Amygdala (tissue), 56 donors: ENCODE measurements around the gene LAMA2.

Experiments
- DNase-seq, 56 donors: peaks; one replicate each; lab custom pipeline; 2025; lab: John Stamatoyannopoulos, UW

LAMA2 gene

GRCh38 chr6:129162605-129163004 is 279.7 kb downstream of the LAMA2 start:
- no peak for DNase-seq

- DNase-seq = no peak
Measured at GRCh38 chr6:129163551-129163950, 280.6 kb downstream of the LAMA2 start.

DNA sequence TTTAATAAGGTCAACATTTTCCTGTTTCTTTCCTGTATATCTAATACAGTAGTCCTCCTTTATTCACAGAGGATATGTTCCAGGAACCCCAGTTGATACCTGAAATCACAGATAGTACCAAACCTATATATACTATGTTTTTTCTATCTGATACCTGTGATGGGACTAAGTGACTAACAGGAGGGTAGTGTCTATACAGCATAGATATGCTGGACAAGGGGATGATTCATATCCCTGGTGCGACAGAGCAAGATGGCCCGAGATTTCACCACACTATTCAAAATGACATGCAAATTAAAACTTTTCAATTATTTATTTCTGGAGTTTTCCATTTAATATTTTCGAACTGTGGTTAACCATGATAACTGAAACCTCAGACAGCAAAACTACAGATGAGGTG is 281.1 kb downstream of the LAMA2 start:
- no peak for DNase-seq

DNA sequence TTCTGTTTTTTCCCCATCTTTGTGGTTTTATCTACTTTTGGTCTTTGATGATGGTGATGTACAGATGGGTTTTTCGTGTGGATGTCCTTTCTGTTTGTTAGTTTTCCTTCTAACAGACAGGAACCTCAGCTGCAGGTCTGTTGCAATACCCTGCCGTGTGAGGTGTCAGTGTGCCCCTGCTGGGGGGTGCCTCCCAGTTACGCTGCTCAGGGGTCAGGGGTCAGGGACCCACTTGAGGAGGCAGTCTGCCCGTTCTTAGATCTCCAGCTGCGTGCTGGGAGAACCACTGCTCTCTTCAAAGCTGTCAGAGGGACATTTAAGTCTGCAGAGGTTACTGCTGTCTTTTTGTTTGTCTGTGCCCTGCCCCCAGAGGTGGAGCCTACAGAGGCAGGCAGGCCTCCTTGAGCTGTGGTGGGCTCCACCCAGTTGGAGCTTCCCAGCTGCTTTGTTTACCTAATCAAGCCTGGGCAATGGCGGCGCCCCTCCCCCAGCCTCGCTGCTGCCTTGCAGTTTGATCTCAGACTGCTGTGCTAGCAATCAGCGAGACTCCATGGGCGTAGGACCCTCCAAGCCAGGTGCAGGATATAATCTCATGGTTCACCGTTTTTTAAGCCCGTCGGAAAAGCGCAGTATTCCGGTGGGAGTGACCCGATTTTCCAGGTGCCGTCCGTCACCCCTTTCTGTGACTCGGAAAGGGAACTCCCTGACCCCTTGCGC is 289.5 kb downstream of the LAMA2 start:
- peak in 1 of 56 donors; percentile 8 for DNase-seq

- DNase-seq = no peak
Measured at GRCh38 chr6:129175066-129175465, 292.1 kb downstream of the LAMA2 start.

DNA sequence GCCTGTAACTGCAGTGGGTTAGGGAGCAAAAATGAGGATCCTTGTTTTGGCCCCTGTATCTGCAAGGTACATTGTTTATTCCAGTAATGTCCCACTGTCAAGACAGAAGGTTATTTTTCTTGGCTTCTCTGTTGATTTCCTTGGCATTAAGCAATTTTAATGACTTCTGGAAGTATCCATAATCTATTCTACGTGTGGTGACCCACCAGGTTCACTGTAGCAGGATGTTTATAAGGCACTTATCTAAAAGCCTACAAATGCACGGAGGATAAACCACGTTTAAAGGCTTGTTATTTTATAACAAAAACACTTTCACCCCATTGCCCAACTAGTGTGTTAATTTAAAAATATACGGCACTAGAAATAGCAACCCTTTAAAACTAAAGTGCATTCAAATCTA is 294.9 kb downstream of the LAMA2 start:
- no peak for DNase-seq

DNA sequence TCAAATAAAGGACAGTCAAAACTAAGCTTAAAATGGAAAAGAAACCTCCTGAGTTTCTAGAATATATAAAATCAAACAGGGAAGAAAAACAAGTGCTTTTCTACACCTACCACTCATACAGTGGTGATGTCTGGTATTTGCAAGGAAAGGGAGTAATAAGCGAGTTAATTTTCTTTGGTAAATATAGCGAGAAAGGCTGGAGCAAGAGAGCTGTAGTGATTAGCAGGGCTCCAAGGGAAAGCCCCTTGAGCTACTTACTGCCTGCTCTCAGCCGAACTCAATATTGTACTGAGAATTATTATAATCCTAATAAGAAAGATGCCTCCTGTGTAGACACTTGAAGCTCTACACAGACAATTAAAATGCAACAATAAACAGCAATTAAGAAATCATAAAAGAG is 296.3 kb downstream of the LAMA2 start:
- DNase-seq = no peak

DNA sequence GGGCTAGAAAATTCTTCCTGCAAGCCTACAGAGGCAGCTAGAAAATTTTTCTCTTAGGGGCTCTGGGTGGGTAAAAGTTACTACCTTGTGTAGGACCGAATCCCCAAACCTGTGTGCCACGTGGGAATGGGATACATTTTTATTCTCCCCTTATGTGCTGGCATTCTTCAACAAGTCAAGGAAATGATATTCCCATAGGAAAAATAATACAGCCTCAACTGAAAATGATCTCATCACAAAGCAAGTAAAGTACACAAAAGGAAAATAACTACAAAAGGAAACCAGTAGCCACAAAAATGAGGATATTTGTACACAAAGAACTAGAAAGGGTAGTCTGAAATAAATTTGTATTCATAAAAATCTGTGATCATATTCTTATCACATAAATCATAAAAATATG is 298.1 kb downstream of the LAMA2 start:
- DNase-seq = no peak

GRCh38 chr6:129183187-129183591 is 300.3 kb downstream of the LAMA2 start:
- no peak for DNase-seq

DNA sequence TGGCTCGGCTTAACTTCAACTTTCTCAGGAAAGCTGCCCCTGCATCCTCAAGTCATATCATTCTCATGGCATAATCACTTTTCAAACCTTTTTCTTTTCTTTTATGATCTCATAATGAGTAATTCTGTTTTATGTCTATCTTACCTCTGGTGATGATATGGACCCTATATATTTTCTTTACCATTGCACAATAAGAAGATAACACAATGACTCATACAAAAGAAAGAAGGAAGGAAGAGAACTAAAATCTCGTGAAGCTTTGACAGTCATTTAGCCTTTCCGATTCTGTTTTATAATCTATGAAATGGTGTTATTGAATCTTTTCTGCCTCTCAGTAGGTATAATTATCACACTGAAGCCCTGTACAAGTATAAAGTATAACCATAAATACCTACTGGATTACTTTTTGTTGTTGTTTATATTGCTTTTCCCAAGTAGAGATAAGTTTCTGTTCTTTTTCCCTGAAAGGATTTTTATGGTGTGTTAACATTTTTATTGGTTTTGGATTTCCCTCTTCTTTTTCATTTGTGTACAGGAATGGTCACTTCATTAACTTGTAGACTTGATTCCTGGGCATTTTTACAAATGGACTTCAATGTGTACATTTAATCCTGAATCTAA is 300.9 kb downstream of the LAMA2 start:
- DNase-seq = no peak

DNA sequence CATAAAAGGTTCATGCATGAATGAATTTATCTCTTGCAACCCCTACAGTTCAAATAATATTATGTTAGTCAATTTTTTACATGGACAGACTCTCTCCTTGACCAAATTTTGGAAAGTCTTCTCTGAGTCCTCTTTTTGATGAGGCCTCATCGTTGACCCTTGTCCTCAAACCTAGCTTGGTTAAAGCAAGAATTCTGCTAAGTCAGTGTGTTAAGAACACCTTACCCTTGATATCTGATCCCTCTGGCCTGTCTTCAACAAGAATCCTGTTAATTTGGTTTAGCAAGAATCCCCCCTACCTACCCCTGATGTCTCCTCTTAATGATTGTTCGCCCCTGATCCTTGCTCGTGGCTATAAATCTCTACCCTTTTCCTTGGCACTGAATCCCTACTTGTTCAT is 301.4 kb downstream of the LAMA2 start:
- DNase-seq = no peak

- no peak for DNase-seq
Measured at GRCh38 chr6:129184808-129185366, 301.9 kb downstream of the LAMA2 start.

GRCh38 chr6:129186988-129187387 is 304.1 kb downstream of the LAMA2 start:
- DNase-seq = no peak

GRCh38 chr6:129188306-129188705 is 305.4 kb downstream of the LAMA2 start:
- DNase-seq = no peak

- DNase-seq = no peak
Measured at GRCh38 chr6:129188795-129189194, 305.9 kb downstream of the LAMA2 start.

DNA sequence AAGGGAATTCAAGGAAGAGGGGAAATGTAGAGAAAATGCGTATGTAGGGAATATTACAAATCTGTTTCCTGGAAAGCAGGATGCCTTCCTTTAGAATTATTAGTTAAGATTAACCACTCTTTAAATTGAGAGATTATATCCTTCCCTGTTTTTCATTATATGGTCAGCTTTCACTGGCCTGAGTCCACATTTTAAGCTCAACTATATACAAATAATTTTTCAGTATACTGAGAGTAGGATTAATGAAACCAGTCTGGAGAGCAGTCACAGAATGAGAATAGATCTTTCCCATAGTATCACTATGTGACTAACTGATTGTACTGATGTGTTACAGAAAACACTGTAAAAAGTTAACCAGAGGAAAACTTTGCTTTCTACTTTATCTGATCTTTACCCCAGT is 306.3 kb downstream of the LAMA2 start:
- DNase-seq = no peak

DNA sequence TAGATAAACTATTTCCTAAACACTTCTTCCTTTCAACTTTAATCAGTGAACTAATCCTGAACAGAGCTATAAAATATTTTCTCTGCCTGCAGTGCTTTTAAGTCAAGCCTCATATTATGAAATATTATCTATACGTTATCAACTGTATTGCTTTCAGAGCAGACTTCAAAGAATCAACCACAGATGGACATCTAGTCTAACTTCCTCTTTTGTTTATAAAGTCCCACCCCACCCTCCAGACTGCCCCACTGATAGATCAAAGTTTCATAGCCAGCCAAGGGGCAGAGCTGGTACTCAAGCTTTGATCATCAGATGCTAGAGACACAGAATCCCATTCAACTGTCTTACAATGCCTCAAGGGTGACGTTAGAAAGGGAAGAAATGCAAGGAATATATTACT is 308.3 kb downstream of the LAMA2 start:
- DNase-seq = no peak

DNA sequence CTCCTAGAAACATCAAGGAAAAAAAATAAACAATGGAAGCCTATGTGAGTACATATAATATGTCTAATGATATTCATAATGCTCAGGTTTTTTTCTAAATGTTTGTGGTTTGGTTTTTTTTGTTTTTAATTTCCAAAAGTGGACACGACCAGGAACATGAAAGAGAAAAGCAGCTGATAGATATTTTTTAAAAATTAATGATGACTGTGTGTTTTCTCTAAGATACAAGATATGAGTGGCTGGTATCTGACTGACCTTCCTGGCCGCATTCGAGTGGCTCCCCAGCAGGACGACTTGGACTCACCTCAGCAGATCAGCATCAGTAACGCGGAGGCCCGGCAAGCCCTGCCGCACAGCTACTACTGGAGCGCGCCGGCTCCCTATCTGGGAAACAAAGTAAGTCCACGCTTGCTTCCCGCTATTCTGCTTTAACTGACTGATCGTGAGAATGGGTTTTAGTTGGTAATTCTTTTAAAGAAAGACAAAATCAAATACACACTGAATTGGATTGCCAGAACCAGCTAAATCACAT is 309.6 kb downstream of the LAMA2 start:
- DNase-seq = no peak

GRCh38 chr6:129194306-129194941 is 311.5 kb downstream of the LAMA2 start:
- no peak for DNase-seq

- no peak for DNase-seq
Measured at GRCh38 chr6:129195161-129195560, 312.2 kb downstream of the LAMA2 start.

DNA sequence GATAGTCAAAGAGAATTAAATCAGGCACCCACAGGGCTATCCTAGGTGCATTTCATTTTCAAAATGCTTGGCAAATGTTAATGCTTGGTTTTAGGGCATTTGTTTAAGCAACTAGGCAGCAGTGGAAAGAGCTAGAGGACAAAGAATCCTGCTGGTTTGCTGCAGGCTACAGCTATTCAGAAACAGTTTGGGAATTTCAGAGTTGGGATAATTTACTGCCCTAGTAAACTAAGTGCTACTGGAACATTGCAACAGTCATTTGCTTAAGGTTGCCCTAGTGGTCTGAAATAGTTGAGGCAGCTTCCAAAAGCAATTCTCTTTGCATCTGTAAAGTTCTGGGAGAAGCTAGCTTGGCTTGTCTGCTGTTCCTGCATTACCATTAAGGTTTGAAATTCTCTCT is 312.7 kb downstream of the LAMA2 start:
- DNase-seq = no peak
